Astrocyte (in vitro differentiated cells and primary cell): ENCODE results near the gene MAGEA9B. TPM values are rescaled to one million over a fixed set of nuclear protein-coding genes. Genes with fewer than 3 reads are reported as not detected.
"Not testable (repeated sequence)": the region's sequence is repeated elsewhere in the genome, so short reads cannot be mapped to it uniquely, and the experiment has no call there.

Source experiments
- DNase-seq: peaks from one replicate; pipeline ENCODE4 v3.0.0-alpha.2; 2010; ENCODE audit warnings: low read depth
- FAIRE-seq: peaks from 2 replicates; lab custom pipeline; 2011; peaks lifted over from hg19 to GRCh38; lab: Jason Lieb, UNC
- H2AFZ ChIP-seq: 2 replicates; pipeline ENCODE4 v1.6.0; 2012; ENCODE audit warnings: low read depth, low read length, inconsistent platforms
- H3K27ac ChIP-seq: 2 replicates; pipeline ENCODE4 v1.5.1; 2011; ENCODE audit warnings: low read depth, low read length, inconsistent platforms
- H3K27me3 ChIP-seq: 2 replicates; pipeline ENCODE4 v1.6.0; 2011; ENCODE audit warnings: low read length, inconsistent platforms; ENCODE audit not compliant: insufficient read depth
- H3K36me3 ChIP-seq: 2 replicates; pipeline ENCODE4 v1.5.1; 2011; ENCODE audit warnings: low read length, inconsistent platforms; ENCODE audit not compliant: insufficient read depth
- H3K4me1 ChIP-seq: 2 replicates; pipeline ENCODE4 v1.5.1; 2011; ENCODE audit warnings: low read length, inconsistent platforms; ENCODE audit not compliant: insufficient read depth
- H3K4me2 ChIP-seq: 2 replicates; pipeline ENCODE4 v1.6.0; 2012; ENCODE audit warnings: low read length, inconsistent platforms
- H3K4me3 ChIP-seq: 2 replicates; pipeline ENCODE4 v1.5.1; 2011; ENCODE audit warnings: low read depth, mild to moderate bottlenecking, low read length, inconsistent platforms; ENCODE audit not compliant: insufficient read depth
- H3K79me2 ChIP-seq: 2 replicates; pipeline ENCODE4 v1.6.0; 2012; ENCODE audit warnings: mild to moderate bottlenecking, low read length, inconsistent platforms; ENCODE audit not compliant: insufficient read depth
- H3K9ac ChIP-seq: 2 replicates; pipeline ENCODE4 v1.6.0; 2012; ENCODE audit warnings: mild to moderate bottlenecking, low read length, inconsistent platforms
- H3K9me3 ChIP-seq: 2 replicates; pipeline ENCODE4 v1.5.1; 2012; ENCODE audit warnings: low read depth, mild to moderate bottlenecking, low read length, inconsistent platforms; ENCODE audit not compliant: insufficient read depth
- H4K20me1 ChIP-seq: 2 replicates; pipeline ENCODE4 v1.6.0; 2012; ENCODE audit warnings: low read length, inconsistent platforms; ENCODE audit not compliant: insufficient read depth
- H3K27ac Mint-ChIP-seq: one replicate; pipeline ENCODE4 v1.8.0; 2021; ENCODE audit warnings: mild to moderate bottlenecking, mixed read lengths; ENCODE audit not compliant: unreplicated experiment
- H3K27me3 Mint-ChIP-seq: one replicate; pipeline ENCODE4 v1.8.0; 2021; ENCODE audit warnings: low read depth, mixed read lengths; ENCODE audit not compliant: unreplicated experiment
- H3K36me3 Mint-ChIP-seq: one replicate; pipeline ENCODE4 v1.8.0; 2021; ENCODE audit warnings: low read depth, mixed read lengths; ENCODE audit not compliant: unreplicated experiment
- H3K4me1 Mint-ChIP-seq: one replicate; pipeline ENCODE4 v1.8.0; 2021; ENCODE audit warnings: low read depth, mixed read lengths; ENCODE audit not compliant: unreplicated experiment
- H3K4me3 Mint-ChIP-seq: one replicate; pipeline ENCODE4 v1.8.0; 2021; ENCODE audit warnings: mild to moderate bottlenecking, moderate library complexity, mixed read lengths; ENCODE audit not compliant: unreplicated experiment
- H3K9me3 Mint-ChIP-seq: one replicate; pipeline ENCODE4 v1.8.0; 2021; ENCODE audit warnings: mild to moderate bottlenecking, mixed read lengths; ENCODE audit not compliant: unreplicated experiment
- CTCF ChIP-seq: IDR thresholded peaks from 2 replicates; pipeline ENCODE4 v1.5.1; 2011; ENCODE audit warnings: low read depth, mild to moderate bottlenecking, inconsistent platforms, low read length, moderate library complexity; ENCODE audit not compliant: insufficient read depth
- EZH2 ChIP-seq: IDR thresholded peaks from 2 replicates; pipeline ENCODE4 v1.6.1; 2012; ENCODE audit warnings: mild to moderate bottlenecking, low read length, inconsistent platforms; ENCODE audit not compliant: insufficient read depth
- total RNA-seq: library from RNA; stranded (reverse); gene quantifications from 2 replicates; pipeline ENCODE4 v1.2.1, GENCODE V29; 2021

Gene MAGEA9B
- total RNA-seq, 1 donor from 2014 or later, result not detected

- DNase-seq, result no peak
- Mint-ChIP-seq H3K9me3 (no peaks in the 10 kb centered on the region), H3K27ac (no peak overlapping the region), H3K4me1 (peaks cover 7% of the 10 kb centered on the region), H3K4me3 (no peak overlapping the region), H3K36me3 (no peaks in the 10 kb centered on the region), H3K27me3 (no peaks in the 10 kb centered on the region)
- Histone ChIP-seq H3K27me3 (no peaks in the 10 kb centered on the region), H3K4me2 (no peak overlapping the region), H3K9me3 (no peaks in the 10 kb centered on the region), H4K20me1 (no peaks in the 10 kb centered on the region), H3K36me3 (no peaks in the 10 kb centered on the region), H3K4me3 (no peak overlapping the region), H3K27ac (no peak overlapping the region), H3K9ac (no peak overlapping the region), H3K79me2 (no peaks in the 10 kb centered on the region), H2AFZ (no peak overlapping the region), H3K4me1 (no peaks in the 10 kb centered on the region)
- FAIRE-seq, result no peak
- TF ChIP-seq EZH2 (no peak), CTCF (no peak)
Measured at GRCh38 chrX:149567621-149568417, 19.4 kb downstream of the MAGEA9B start.

DNA sequence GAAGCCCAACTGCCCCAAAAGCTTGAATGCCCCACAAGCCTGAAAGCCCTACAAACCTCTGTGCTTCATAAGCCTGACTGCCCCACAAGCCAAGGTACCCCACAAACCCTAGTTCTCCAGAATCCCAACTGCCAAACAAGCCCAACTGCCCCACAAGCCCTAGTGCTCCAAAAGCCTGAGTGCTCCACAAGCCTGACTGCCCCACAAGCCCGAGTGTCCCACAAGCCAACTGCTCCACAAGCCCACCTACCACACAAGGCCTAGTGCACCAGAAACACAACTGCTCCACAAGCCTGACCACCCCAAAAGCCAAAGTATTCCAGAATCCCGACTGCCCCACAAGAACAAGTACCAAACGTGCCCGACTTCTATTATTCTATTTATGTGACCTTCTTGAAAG lies 23.9 kb downstream of the MAGEA9B start:
- no peak for TF ChIP-seq CTCF
- no peak for TF ChIP-seq EZH2
- Mint-ChIP-seq H3K36me3 (no peaks in the 10 kb centered on the region), H3K27me3 (no peaks in the 10 kb centered on the region), H3K9me3 (no peaks in the 10 kb centered on the region), H3K4me3 (no peak overlapping the region), H3K27ac (peak overlapping the region; percentile 26), H3K4me1 (no peaks in the 10 kb centered on the region)
- DNase-seq, result no peak
- Histone ChIP-seq H3K9me3 (no peaks in the 10 kb centered on the region), H3K4me1 (no peaks in the 10 kb centered on the region), H2AFZ (no peak overlapping the region), H3K27me3 (no peaks in the 10 kb centered on the region), H3K4me3 (no peak overlapping the region), H3K4me2 (no peak overlapping the region), H3K36me3 (no peaks in the 10 kb centered on the region), H4K20me1 (no peaks in the 10 kb centered on the region), H3K9ac (no peak overlapping the region), H3K79me2 (no peaks in the 10 kb centered on the region), H3K27ac (no peak overlapping the region)
- no peak for FAIRE-seq

- H3K36me3 Mint-ChIP-seq, H3K9me3 Mint-ChIP-seq, H3K4me1 Mint-ChIP-seq, H3K9ac ChIP-seq, H3K36me3 ChIP-seq, H3K27me3 Mint-ChIP-seq, H3K27ac Mint-ChIP-seq, H3K79me2 ChIP-seq, H3K4me3 Mint-ChIP-seq, H3K27ac ChIP-seq, H2AFZ ChIP-seq, H3K4me3 ChIP-seq, H3K4me2 ChIP-seq, H4K20me1 ChIP-seq, H3K9me3 ChIP-seq, H3K27me3 ChIP-seq, DNase-seq, H3K4me1 ChIP-seq: not testable (repeated sequence)
- FAIRE-seq, result peak; percentile 45
Measured at GRCh38 chrX:149555251-149555650, 32.0 kb downstream of the MAGEA9B start.

GRCh38 chrX:149551939-149552248 lies 35.4 kb downstream of the MAGEA9B start:
- H3K4me1 Mint-ChIP-seq, H4K20me1 ChIP-seq, H3K36me3 Mint-ChIP-seq, H3K9me3 Mint-ChIP-seq, H3K4me3 Mint-ChIP-seq, H3K27me3 ChIP-seq, H3K4me3 ChIP-seq, H3K9me3 ChIP-seq, H3K27ac ChIP-seq, H3K27ac Mint-ChIP-seq, FAIRE-seq, H3K4me1 ChIP-seq, DNase-seq, H3K4me2 ChIP-seq, H3K79me2 ChIP-seq, H3K36me3 ChIP-seq, H2AFZ ChIP-seq, H3K27me3 Mint-ChIP-seq, H3K9ac ChIP-seq: not testable (repeated sequence)
